CD4-positive, alpha-beta T cell treated with Interleukin-21 for 1 hour (primary cell): Measurements from ENCODE around the gene MTAP.
"Not testable (repeated sequence)": the region's sequence is repeated elsewhere in the genome, so short reads cannot be mapped to it uniquely, and the experiment has no call there.

Experiments
- DNase-seq: peaks from one replicate; pipeline ENCODE4 v3.0.0-alpha.2; 2020

MTAP gene

GRCh38 chr9:21927752-21928151 is 125.3 kb downstream of the MTAP start:
- DNase-seq, result no peak

GRCh38 chr9:21931428-21931827 is 129.0 kb downstream of the MTAP start:
- no peak for DNase-seq

- DNase-seq, result no peak
Observed at GRCh38 chr9:21933281-21933680, 130.8 kb downstream of the MTAP start.

GRCh38 chr9:21933865-21934264 is 131.4 kb downstream of the MTAP start:
- no peak for DNase-seq

- no peak for DNase-seq
Observed at GRCh38 chr9:21935631-21936030, 133.2 kb downstream of the MTAP start.

GRCh38 chr9:21936161-21936560 is 133.7 kb downstream of the MTAP start:
- no peak for DNase-seq

GRCh38 chr9:21941337-21941995 is 139.0 kb downstream of the MTAP start:
- no peak for DNase-seq

GRCh38 chr9:21943464-21943863 is 141.0 kb downstream of the MTAP start:
- DNase-seq, result no peak

- DNase-seq, result no peak
Observed at GRCh38 chr9:21945606-21946005, 143.2 kb downstream of the MTAP start.

- DNase-seq, result no peak
Observed at GRCh38 chr9:21958833-21959232, 156.4 kb downstream of the MTAP start.

- DNase-seq, result not testable (repeated sequence)
Observed at GRCh38 chr9:21959268-21959667, 156.8 kb downstream of the MTAP start.

- DNase-seq, result no peak
Observed at GRCh38 chr9:21961569-21961968, 159.1 kb downstream of the MTAP start.

GRCh38 chr9:21964925-21965385 is 162.5 kb downstream of the MTAP start:
- DNase-seq, result peak; percentile 73

GRCh38 chr9:21965401-21965951 is 163.0 kb downstream of the MTAP start:
- peak; percentile 58 for DNase-seq

GRCh38 chr9:21966140-21966851 is 163.9 kb downstream of the MTAP start:
- DNase-seq, result no peak

- no peak for DNase-seq
Observed at GRCh38 chr9:21967169-21967568, 164.7 kb downstream of the MTAP start.

- DNase-seq, result no peak
Observed at GRCh38 chr9:21967702-21968101, 165.3 kb downstream of the MTAP start.

- no peak for DNase-seq
Observed at GRCh38 chr9:21968331-21969010, 166.0 kb downstream of the MTAP start.

GRCh38 chr9:21969011-21969940 is 166.8 kb downstream of the MTAP start:
- DNase-seq, result no peak

GRCh38 chr9:21969951-21970799 is 167.7 kb downstream of the MTAP start:
- no peak for DNase-seq
